CMK (cell line): ENCODE measurements around the gene MFNG.
"Not testable (repeated sequence)": the region's sequence is repeated elsewhere in the genome, so short reads cannot be mapped to it uniquely, and the experiment has no call there.

Experiments
- DNase-seq: peaks from one replicate; pipeline ENCODE4 v3.0.0-alpha.2; 2010; ENCODE audit warnings: low read depth

Gene MFNG

DNA sequence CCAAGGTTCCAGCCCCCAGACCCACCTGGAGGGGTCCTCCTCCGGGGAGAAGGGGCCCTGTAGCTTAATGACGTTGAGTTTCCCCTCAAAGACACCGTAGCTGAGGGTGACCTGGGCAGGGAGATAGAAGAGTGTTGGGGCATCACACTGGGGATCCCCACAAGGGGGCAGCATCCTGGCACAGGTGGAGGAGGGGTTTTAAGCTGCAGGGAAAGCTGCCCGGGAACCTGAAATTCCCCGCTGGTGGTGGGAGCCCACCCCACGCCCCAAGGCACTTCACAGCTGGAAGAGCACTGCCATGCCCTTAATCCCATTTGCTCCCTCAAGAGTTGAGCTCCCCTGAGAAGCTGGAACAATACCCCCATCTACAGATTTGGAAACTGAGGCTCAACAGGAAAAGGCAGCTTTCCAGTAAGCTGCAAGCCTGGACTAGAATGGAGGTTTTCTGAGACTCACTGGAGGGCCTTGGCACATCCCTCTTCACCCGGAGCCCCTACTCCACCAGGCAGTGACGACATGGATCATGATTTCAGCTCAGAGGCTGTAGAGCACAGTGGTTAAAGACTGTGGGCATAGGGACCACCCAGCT, 13.7 kb downstream of the MFNG start:
- no peak for DNase-seq

- no peak for DNase-seq
Measured at GRCh38 chr22:37471727-37472417, 14.3 kb downstream of the MFNG start.

DNA sequence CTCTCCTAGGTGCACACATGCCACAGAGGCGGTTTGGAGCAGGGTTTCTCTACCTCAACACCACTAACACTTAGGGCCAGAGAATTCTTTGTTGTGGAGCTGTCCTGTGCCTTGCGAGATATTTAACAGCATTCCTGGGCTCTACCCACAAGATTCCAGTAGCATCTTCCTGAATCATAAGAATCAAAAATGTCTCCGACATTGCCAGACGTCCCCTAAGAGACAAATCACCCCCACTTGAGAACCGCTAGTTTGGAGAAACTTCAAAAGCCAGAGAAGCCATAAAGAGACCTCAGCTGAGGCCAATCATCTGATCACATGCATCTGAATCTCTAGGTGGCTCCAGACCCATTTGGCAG, 16.1 kb downstream of the MFNG start:
- no peak for DNase-seq

DNA sequence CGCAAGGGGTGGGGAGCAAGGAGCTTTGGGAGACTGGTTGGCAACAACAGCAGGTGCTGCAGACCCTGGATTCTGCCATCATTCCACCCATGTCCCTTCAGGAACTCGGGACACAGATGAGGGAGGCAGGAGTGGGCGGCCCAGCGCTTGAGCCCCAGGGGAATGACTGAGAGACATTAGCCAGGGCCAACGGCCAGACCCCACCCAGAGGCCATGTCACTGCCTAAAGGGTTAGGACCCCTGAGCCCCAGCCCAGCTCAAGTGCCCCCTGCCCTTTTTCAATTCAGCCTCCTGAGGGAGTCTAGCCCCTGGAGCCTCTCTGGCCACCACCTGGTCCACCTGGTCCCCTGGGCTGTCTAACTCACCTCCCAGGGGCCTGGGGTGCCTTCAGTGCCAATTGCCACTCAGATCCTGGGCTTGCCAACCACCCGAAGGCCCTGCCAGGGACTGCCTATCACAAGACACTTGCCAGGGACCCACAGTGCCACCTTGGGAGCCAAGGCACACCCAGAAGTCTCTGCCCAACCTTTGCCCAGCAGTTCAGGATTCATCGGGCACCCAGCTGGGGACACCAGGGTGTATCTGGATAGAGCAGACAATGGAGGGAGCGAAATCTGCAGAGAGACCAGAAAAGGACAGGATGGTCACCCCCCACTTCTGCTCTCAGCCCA, 16.6 kb downstream of the MFNG start:
- no peak for DNase-seq

DNA sequence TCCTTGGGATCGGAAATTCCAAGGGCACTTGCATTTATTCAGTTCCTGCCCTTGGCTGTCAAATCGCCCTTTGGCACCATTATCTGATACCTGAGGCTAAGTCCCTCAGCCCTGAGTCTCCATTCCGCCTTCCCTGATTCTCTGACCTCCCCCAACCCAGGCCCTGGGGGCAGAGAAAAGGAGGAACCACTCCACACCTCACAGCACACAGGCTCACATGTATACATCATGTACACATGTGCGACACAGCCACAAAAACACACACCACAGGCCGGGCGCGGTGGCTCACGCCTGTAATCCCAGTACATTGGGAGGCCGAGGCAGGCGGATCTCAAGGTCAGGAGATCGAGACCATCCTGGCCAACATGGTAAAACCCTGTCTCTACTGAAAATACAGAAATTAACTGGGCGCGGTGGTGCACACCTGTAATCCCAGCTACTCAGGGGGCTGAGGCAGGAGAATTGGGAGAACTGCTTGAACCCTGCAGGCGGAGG, 17.9 kb downstream of the MFNG start:
- not testable (repeated sequence) for DNase-seq

DNA sequence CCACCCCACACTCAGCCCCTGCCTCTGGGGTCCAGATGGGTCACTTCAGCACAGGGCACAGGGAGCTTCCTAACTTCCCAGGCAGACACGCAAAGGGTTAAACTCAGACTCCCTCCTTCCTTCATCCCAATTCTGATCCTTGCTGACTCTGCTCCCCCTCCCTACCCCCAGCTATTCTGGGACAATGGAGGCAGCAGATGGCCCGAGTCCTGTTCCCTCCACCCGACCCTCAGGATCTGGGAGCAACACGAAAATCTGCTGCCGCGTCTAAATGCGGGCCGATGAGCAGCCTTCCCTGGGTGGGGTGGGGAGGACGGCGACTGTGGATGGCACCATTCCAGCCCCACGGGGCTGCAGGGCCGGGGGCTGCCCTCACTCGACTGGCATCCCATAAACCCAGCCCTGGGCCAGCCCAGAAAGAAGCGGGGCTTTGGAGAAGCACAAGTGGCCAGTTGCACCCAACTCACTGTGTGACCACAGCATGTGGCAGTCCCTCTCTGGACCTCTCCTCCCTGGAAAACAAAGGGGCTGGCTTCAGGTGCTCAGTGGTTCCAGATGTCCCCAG, 18.7 kb downstream of the MFNG start:
- DNase-seq = no peak

GRCh38 chr22:37464181-37464580, 22.0 kb downstream of the MFNG start:
- DNase-seq = no peak

GRCh38 chr22:37462983-37463382, 23.2 kb downstream of the MFNG start:
- no peak for DNase-seq

- DNase-seq = no peak
Measured at GRCh38 chr22:37462436-37462835, 23.7 kb downstream of the MFNG start.

GRCh38 chr22:37461961-37462360, 24.2 kb downstream of the MFNG start:
- no peak for DNase-seq

DNA sequence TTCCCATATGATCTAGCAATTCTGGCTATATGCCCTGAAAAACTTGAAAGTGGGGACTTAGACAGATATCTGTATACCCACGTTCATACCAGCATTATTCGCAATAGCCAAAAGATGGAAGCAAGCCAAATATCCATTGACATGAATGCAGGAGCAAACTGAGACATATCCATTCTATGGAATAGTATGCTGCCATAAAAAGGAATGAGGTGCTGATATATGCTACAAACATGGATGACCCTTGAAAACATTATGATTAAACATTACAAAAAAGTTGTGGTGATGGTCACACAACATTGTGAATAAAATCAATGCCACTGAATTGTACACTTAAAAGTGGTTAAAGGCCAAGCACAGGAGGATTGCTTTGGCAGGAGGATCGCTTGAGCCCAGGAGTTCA, 25.5 kb downstream of the MFNG start:
- no peak for DNase-seq

GRCh38 chr22:37459206-37459605, 27.0 kb downstream of the MFNG start:
- no peak for DNase-seq

- DNase-seq = peak; percentile 52
Measured at GRCh38 chr22:37457093-37457893, 28.9 kb downstream of the MFNG start.

DNA sequence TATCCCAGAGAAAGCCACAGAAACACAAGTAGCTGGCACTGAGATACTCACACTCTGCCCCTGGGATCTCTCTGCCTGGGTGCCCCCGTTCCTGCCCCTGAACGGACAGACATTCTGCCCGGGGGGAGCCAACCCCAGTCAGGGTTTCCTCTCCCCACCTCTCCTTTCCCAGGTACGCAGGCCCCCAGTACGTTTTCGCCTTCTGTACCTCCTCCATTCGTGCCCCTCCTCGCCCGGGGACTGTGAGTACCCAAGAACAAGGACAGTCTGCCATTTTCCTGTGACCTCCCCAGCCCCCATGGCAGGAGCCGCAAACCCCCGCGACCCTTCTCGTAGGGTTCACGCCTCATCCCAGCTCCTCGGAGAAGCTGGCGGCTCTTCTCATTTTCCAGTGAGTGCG, 29.8 kb downstream of the MFNG start:
- no peak for DNase-seq

GRCh38 chr22:37455896-37456295, 30.3 kb downstream of the MFNG start:
- no peak for DNase-seq

DNA sequence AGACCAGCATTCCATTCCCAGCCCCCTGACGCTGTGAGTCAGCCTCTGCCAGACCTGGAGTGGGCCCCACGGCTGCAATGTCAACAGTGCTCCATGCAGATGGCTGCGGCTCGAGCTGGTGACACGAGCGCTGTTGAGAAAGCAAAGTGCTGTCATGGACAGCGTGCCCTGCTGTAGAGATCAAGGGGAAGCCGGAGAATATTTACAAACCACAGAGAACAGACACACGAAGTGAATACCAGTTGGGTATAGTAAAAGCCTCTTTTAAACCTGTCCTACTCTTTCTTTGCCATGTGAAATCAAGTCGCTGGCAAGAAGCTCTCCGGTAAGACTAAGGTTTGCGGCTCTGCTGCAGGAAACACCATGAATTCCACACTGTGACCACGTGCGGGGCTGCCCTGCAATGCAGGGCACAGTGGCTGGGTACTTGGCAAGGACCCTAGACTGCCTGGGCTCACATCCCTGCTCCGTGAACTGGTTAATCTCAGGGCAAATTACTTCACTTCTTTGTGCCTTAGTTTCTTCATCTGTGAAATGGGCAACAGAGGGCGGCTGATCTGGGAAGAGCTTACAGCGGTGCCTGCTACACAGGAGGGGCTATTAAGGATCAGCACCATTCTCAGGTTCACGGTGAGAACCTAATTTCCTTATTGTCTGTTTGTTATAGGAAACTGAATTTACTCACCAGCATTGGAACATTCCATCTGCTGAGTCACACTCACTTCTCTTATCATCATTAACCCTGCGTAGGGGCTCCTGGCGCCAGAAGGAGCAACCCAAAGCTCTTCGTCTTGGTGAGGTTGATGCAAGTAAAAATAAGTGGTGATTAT, 31.1 kb downstream of the MFNG start:
- no peak for DNase-seq

DNA sequence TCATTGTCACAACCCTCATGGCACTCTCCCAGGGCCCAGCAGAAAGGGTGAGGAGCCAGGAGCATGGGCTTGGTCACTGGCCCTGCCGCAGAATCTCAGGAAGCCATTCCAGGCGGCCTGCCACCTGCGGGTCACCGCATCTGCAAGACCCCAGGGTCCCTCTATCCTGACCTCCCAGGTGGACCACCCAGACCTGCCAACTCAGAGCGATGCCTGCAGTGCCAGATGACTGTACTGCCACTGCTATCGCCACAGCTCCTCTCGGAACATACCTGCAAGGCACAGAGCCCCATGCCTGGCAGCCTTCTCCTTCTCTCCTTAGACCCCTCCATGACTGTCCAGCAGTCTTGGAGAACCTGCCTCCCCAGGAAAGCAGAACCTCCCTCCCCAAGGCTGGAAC, 32.5 kb downstream of the MFNG start:
- DNase-seq = no peak

DNA sequence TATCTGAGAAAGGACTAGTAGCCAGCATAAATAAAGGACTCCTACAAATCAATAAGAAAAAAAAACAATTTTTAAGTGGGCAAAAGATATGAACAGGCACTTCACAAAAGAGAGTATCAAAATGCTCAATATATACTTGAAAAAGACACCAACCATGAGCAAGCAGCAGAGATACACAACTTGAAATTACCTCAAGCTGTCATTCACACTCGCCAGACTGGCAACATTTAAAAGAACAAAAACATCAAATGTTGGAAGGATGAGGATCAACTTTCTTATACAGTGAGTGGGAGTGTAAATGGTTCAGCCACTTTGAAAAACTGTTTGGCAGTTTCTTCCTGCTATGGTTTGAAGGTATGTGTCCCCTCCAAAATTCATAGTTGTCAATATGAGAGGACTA, 35.0 kb downstream of the MFNG start:
- no peak for DNase-seq

- DNase-seq = no peak
Measured at GRCh38 chr22:37449331-37450001, 36.7 kb downstream of the MFNG start.

DNA sequence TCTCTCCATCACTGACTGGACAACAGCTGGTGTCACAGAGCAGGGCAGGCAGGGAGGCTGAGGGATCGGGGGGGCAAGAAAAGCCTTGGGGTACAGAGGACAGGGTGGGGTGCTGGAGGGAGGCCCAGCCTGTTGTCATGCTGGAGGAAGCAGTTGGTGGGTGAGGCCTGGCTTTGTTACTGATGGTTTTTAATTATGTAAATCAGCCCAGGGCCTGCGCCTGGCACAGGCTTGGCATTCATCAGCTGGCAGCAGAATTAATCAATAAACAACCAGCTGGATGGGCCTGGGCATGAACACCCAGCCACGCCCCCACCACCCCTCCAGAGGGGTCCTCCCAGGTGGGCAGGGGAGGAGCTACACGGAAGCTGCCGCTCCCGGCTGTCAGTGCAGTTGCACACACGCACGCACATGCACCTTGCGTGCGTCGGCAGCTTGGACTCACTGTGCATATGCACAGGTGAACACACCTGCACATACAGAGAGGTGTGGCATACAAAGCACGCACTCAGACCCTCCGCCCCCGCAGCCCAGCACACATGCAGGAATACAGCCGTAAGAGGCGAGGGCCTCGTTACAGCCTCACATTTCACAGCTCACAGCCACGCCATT, 37.6 kb downstream of the MFNG start:
- DNase-seq = no peak
